Loucy (cell line): Measurements from ENCODE around the gene ADD2.
A peak's percentile ranks its signal among the peaks of the same experiment; 100 is the strongest.

Experiments used
- H2AFZ ChIP-seq: fragments of 200-600 bp; sonication (generic); 2 replicates; pipeline ENCODE4 v1.6.0; 2016; ENCODE audit warnings: antibody characterized with exemption, mild to moderate bottlenecking, low read length, moderate library complexity
- H3F3A ChIP-seq: fragments of 200-600 bp; 2 replicates; pipeline ENCODE4 v1.6.0; 2016; ENCODE audit warnings: antibody characterized with exemption, low read depth, mild to moderate bottlenecking
- H3K27me3 ChIP-seq: fragments of 200-600 bp; sonication (generic); 2 replicates; pipeline ENCODE4 v1.6.1; 2014; ENCODE audit warnings: low read length, mild to moderate bottlenecking; ENCODE audit not compliant: insufficient read depth, poor library complexity, severe bottlenecking
- H3K36me3 ChIP-seq: fragments of 200-600 bp; sonication (generic); 2 replicates; pipeline ENCODE4 v1.6.1; 2016; ENCODE audit warnings: low read length; ENCODE audit not compliant: insufficient read depth
- H3K4me1 ChIP-seq: fragments of 200-600 bp; sonication (generic); 2 replicates; pipeline ENCODE4 v1.5.1; 2014; ENCODE audit warnings: low read length, mild to moderate bottlenecking; ENCODE audit not compliant: insufficient read depth, poor library complexity, severe bottlenecking
- H3K4me2 ChIP-seq: fragments of 200-600 bp; sonication (generic); 2 replicates; pipeline ENCODE4 v1.6.0; 2014; ENCODE audit warnings: antibody characterized with exemption, low read length, low read depth, mild to moderate bottlenecking; ENCODE audit not compliant: poor library complexity, severe bottlenecking
- H3K4me3 ChIP-seq: fragments of 200-600 bp; sonication (generic); 2 replicates; pipeline ENCODE4 v1.5.1; 2014; ENCODE audit warnings: low read length, mild to moderate bottlenecking, mixed read lengths; ENCODE audit not compliant: poor library complexity, severe bottlenecking
- H3K79me2 ChIP-seq: fragments of 200-600 bp; sonication (generic); 2 replicates; pipeline ENCODE4 v1.6.1; 2014; ENCODE audit warnings: low read length; ENCODE audit not compliant: insufficient read depth
- H3K9ac ChIP-seq: fragments of 200-600 bp; sonication (generic); 2 replicates; pipeline ENCODE4 v1.6.0; 2014; ENCODE audit warnings: mild to moderate bottlenecking, low read depth, low read length, moderate library complexity; ENCODE audit not compliant: poor library complexity, severe bottlenecking
- H3K9me2 ChIP-seq: fragments of 200-600 bp; sonication (generic); replicated peaks from 2 replicates; pipeline ENCODE4 v1.6.1; 2016; ENCODE audit warnings: low read depth, low read length, mixed read lengths
- H3K9me3 ChIP-seq: fragments of 200-600 bp; sonication (generic); 2 replicates; pipeline ENCODE4 v1.6.1; 2014; ENCODE audit warnings: mild to moderate bottlenecking, antibody characterized with exemption, low read length, low read depth; ENCODE audit not compliant: insufficient read depth
- H4K20me1 ChIP-seq: fragments of 200-600 bp; sonication (generic); 2 replicates; pipeline ENCODE4 v1.6.0; 2014; ENCODE audit warnings: antibody characterized with exemption, low read length, mild to moderate bottlenecking; ENCODE audit not compliant: insufficient read depth, poor library complexity, severe bottlenecking
- EZH2phosphoT487 ChIP-seq: fragments of 200-600 bp; IDR thresholded peaks from 2 replicates; pipeline ENCODE4 v1.6.1; 2018; ENCODE audit warnings: antibody characterized with exemption, mild to moderate bottlenecking, moderate library complexity, borderline replicate concordance
- TF ChIP-seq, protein P1 (sequence below): fragments of 200-600 bp; sonication (generic); conservative IDR thresholded peaks from 2 replicates; pipeline ENCODE4 v1.5.1; 2014; ENCODE audit warnings: mild to moderate bottlenecking, antibody characterized with exemption, low read length

The ADD2 gene

DNA sequence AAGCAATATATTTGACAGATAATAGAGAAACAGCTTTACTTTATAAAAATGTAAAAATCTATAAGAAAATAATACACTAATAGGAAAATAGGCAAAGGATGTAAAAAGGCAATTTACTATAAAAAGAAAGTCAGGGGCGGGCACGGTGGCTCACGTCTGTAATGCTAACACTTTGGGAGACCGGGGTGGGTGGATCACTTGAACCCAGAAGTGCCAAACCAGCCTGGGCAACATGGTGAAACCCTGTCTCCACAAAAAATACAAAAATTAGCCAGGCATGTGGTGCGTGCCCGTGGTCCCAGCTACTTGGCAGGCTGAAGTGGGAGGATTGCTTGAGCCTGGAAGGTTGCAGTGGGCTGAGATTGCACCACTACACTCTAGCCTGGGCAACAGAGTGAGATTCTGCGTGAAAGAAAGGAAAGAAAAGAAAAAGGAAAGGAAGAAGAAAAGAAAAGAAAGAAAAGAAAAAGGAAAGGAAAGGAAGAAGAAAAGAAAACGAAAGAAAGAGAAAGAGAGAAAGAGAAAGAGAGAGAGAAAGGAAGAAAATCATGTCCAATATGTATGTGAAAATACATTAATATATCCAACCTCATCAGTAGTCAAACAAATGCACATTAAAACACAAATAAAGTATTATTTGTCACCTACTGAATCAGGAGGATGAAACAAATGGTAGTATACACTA lies 65.1 kb downstream of the ADD2 start:
- Histone ChIP-seq H2AFZ (0 out of 2 replicates have a peak overlapping the region, but pooled peaks have one; percentile 38), H3F3A (no peaks in the 10 kb centered on the region), H3K4me3 (no peak overlapping the region), H3K4me2 (no peak overlapping the region), H3K36me3 (no peaks in the 10 kb centered on the region), H4K20me1 (no peaks in the 10 kb centered on the region), H3K4me1 (no peaks in the 10 kb centered on the region), H3K9me3 (no peaks in the 10 kb centered on the region), H3K79me2 (no peaks in the 10 kb centered on the region), H3K9ac (no peak overlapping the region), H3K9me2 (no peaks in the 10 kb centered on the region), H3K27me3 (no peaks in the 10 kb centered on the region)
- TF ChIP-seq EZH2phosphoT487: no peak
- TF ChIP-seq, protein P1, sequence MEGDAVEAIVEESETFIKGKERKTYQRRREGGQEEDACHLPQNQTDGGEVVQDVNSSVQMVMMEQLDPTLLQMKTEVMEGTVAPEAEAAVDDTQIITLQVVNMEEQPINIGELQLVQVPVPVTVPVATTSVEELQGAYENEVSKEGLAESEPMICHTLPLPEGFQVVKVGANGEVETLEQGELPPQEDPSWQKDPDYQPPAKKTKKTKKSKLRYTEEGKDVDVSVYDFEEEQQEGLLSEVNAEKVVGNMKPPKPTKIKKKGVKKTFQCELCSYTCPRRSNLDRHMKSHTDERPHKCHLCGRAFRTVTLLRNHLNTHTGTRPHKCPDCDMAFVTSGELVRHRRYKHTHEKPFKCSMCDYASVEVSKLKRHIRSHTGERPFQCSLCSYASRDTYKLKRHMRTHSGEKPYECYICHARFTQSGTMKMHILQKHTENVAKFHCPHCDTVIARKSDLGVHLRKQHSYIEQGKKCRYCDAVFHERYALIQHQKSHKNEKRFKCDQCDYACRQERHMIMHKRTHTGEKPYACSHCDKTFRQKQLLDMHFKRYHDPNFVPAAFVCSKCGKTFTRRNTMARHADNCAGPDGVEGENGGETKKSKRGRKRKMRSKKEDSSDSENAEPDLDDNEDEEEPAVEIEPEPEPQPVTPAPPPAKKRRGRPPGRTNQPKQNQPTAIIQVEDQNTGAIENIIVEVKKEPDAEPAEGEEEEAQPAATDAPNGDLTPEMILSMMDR: no peak

DNA sequence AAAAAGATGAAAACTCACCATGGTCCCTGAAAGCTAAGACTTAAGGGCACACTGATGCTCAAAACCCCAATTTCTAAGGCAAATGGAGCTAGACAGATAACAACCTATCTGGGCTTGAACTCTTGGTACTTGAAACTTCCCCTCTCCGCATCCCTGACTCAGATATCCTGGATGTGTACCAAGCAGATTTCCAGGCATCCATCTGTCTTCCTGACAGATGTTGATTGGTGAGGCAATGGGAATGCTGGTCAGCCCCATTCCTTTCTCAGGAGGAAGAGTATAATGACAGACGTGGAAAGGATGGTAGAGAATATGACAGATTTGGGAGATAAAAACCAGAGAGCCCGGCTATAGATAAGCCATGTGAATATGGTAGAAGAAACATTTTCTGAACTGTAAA lies 69.2 kb downstream of the ADD2 start:
- no peaks in the 10 kb centered on the region for H3F3A ChIP-seq
- no peaks in the 10 kb centered on the region for H3K36me3 ChIP-seq
- no peaks in the 10 kb centered on the region for H4K20me1 ChIP-seq
- no peaks in the 10 kb centered on the region for H3K27me3 ChIP-seq
- no peaks in the 10 kb centered on the region for H3K4me1 ChIP-seq
- no peaks in the 10 kb centered on the region for H3K9me3 ChIP-seq
- no peaks in the 10 kb centered on the region for H3K79me2 ChIP-seq
- no peaks in the 10 kb centered on the region for H3K9me2 ChIP-seq
- no peak overlapping the region for H3K4me3 ChIP-seq
- TF ChIP-seq, protein P1: no peak
- TF ChIP-seq EZH2phosphoT487: no peak
- no peak overlapping the region for H3K9ac ChIP-seq
- H3K4me2 ChIP-seq: no peak overlapping the region
- H2AFZ ChIP-seq: no peak overlapping the region

DNA sequence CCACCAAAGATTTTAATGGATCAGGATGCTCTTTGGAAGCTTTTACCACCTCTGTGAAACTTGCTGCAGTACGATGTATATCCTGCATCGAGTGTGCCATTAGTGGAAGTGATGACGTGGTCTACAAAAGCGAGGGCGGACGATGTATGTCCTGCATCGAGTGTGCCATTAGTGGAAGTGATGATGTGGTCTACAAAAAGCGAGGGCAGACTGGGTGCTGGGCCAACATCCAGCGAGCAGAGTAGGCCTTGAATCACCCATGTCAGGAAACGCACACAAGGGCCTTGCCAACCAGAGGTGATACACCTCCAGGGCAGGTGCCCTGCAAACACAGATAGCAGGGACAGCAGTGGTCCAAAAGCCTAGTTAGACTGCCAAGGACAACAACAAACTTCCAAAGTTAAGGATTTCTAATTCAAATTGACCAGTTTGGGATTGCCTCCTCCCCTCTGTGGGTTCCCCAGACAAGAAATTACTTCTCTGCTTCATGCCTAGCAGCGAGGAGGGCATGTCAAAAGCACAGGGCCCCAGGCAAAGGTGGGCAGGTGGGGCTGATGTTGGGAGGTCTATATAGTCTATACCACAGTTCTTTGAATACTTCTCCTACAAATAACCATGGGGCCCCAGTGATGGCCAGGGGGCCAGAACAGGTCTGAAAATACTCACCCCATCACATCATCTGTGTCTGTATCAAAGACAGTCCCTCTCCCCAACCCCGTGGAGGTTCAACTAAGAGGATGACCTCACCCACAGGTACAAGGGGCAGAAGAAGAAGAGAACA lies 70.2 kb downstream of the ADD2 start:
- Histone ChIP-seq H3K36me3 (no peaks in the 10 kb centered on the region), H3K27me3 (no peaks in the 10 kb centered on the region), H3F3A (no peaks in the 10 kb centered on the region)

More for the DNA sequence above, 70.2 kb downstream of the ADD2 start:
- H4K20me1 ChIP-seq: no peaks in the 10 kb centered on the region
- H3K9me2 ChIP-seq: no peaks in the 10 kb centered on the region
- no peaks in the 10 kb centered on the region for H3K79me2 ChIP-seq
- no peaks in the 10 kb centered on the region for H3K4me1 ChIP-seq
- no peak overlapping the region for H2AFZ ChIP-seq
- no peaks in the 10 kb centered on the region for H3K9me3 ChIP-seq
- no peak overlapping the region for H3K4me3 ChIP-seq
- TF ChIP-seq EZH2phosphoT487: no peak
- TF ChIP-seq, protein P1: no peak
- no peak overlapping the region for H3K4me2 ChIP-seq
- no peak overlapping the region for H3K9ac ChIP-seq
